HG03103 (cell line): ENCODE measurements around the gene USP4.
"Not testable (repeated sequence)": the region's sequence is repeated elsewhere in the genome, so short reads cannot be mapped to it uniquely, and the experiment has no call there.

ENCODE experiments used
- ATAC-seq: cut with Tn5 transposase; IDR thresholded peaks from one replicate; pipeline ENCODE4 v1.9.1; 2021; ENCODE audit warnings: low read depth; ENCODE audit not compliant: unreplicated experiment

The USP4 gene, protein sequence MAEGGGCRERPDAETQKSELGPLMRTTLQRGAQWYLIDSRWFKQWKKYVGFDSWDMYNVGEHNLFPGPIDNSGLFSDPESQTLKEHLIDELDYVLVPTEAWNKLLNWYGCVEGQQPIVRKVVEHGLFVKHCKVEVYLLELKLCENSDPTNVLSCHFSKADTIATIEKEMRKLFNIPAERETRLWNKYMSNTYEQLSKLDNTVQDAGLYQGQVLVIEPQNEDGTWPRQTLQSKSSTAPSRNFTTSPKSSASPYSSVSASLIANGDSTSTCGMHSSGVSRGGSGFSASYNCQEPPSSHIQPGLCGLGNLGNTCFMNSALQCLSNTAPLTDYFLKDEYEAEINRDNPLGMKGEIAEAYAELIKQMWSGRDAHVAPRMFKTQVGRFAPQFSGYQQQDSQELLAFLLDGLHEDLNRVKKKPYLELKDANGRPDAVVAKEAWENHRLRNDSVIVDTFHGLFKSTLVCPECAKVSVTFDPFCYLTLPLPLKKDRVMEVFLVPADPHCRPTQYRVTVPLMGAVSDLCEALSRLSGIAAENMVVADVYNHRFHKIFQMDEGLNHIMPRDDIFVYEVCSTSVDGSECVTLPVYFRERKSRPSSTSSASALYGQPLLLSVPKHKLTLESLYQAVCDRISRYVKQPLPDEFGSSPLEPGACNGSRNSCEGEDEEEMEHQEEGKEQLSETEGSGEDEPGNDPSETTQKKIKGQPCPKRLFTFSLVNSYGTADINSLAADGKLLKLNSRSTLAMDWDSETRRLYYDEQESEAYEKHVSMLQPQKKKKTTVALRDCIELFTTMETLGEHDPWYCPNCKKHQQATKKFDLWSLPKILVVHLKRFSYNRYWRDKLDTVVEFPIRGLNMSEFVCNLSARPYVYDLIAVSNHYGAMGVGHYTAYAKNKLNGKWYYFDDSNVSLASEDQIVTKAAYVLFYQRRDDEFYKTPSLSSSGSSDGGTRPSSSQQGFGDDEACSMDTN

DNA sequence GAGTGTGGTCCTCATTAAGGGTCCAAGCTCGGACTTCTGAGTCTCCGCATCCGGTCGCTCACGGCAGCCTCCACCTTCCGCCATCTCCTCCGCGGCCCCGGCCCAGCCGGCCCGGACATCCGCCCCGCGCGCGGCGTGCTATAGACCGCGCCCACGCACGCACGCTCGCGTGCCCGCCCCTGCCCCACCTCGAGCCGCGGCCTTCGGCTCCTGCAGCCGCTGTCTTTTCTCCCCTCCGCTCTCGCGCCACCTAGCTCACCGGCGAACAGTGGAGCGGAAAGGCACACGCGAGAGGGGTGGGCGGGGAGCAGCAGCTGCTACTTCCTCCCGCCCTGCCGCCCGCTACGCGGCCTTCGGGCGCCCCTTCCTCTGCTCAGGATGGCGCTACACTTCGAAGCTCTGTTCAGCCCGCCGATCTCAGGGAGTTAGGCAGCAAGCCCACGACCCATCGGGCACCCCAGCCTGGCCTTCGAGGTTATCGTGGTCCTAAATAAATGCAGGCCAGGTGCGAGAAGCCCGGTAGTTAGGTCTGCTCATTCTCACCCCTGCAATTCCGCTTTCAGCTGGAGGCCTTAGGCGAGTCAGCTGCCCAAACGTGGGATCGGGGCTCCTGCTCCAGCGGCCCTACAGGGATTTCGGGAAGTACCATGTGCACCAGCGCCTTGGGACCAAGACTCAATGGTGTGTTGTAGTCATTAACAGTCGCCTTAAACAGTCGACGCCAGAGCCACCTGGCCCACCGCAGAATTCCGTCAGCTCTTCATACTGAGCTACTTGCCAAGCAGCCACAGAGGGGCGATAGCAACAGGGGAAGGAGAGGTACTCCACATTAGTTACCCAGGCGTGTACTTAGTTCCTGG lies at the start of gene USP4:
Gene USP4, minus strand, starts transcription at position 113 of the 860 bp plus-strand sequence. Its CDS starts 29 bp downstream, at position 84.
- ATAC-seq: peak; percentile 76

DNA sequence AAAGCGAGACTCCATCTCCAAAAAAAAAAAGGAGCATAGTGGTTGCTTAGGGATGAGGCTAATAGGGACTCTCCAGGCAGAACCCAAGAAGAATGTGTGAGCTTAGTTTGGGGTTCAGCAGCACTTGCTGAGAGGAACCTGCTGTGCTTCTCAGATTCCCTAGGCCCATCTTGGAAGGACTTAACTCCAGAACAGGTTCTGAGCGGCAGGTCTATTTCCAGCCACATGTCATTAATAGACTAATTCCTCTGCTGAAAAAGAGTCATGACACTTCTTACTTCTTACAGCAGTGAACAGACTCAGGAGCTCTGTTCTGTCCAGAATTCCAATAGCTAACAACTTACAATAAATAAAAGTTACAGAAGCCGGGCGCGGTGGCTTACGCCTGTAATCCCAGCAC lies 49.4 kb upstream of the USP4 start:
- no peak for ATAC-seq

DNA sequence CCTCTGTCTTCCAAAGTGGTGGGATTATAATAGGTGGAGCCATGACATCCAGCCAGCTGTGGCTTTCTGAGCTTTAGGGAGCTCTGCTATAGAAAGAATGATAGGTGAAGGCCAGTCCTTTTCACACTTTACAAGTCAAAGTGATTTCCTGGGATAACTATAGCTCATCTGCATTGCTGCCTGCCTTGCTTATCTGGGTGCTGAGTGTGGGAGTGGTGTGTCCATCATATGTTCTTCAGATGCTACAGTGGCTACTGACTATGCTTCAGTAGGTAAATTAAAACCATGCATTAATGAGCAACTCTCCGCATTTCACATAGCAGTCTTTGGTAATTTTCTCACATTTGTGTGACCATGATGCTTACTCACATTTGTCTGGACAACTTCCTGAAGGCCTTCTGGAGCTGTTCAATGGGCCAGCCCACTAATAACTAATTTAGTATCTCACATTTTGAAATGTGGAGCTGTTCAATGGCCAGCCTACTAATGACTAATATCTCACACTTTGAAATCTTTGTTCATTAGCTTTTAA lies 48.5 kb upstream of the USP4 start:
- no peak for ATAC-seq

DNA sequence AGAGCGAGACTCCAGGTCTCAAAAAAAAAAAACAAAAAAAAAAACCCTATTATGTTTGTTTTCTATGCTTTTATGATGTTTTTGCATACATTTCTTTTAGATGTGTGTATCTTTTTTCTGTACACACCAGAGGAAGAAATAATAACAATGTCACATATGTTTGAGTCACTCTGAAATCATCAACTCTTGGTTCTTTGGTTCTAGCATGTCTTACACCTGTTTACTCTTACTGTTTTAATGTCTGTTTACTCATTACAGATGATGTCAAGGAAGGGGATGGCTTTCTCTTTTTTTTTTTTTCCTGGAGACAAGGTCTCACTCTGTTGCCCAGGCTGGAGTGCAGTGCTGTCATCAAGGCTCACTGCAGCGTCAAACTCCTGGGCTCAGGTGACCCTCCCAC lies 47.9 kb upstream of the USP4 start:
- no peak for ATAC-seq

DNA sequence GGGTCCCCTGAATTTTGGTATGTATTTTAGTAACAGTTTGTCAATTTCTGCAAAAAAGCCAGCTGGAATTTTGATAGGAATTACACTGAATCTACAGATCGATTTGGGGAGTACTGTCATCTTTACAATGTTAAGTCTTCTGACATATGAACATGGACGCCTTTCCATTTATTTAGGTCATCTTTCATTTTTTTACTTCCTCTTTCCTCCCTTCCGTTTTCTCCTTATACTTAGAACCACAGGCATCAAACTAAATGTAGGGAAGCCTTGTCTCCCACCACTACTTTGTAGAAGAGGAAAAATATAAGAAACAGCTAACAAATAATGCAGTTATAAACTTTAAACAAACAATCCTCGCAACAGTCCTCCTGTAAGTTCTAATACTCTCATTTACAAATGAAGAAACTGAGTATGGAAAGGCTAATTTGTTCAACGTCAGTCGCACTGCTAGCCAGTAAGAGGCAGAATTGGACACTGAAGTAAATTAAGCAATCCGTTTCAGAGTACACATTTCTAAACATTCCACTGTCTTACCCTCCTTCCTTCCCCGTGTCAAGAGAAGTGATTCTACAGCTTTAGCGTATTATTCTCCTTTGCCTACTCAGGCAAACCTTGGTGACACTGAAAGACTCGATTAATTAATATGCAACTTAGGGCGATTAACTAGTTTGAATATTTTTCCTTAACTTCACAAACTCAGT lies 46.4 kb upstream of the USP4 start:
- no peak for ATAC-seq

DNA sequence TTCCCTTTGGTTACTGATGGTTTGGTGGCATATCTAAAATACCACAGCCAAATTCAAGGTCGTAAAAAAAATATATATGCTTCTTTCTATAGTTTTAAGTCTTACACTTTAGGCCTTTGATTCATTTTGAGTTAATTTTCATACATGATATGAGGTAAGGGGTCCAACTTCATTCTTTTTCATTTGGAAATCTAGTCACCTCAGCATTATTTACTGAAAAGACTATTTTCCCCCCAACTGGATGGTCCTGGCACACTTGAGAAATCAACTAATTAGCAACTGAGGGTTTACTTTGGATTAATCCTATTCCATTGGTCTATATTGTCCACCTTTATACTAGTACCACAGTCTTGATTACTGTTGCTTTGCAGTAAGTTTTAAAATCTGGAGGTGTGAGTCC lies 45.8 kb upstream of the USP4 start:
- ATAC-seq: no peak

DNA sequence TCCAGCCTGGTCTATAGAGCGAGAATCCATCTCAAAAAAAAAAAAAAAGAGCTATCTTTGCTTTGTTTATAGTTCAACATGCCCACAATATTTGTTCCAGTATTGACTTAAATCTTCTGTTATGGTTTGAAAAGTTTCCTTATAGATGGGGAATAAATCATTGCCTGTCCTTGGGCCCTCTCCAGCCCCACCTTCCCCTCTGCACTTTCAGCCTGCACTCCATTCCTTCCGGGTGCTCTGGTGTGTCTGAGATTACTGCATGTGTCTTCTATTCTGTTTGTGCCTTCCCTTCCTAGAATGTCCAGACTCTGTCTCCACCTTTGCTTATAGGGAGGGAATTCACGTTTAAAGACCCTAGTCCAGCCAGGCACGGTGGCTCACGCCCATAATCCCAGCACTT lies 43.5 kb upstream of the USP4 start:
- ATAC-seq: no peak

DNA sequence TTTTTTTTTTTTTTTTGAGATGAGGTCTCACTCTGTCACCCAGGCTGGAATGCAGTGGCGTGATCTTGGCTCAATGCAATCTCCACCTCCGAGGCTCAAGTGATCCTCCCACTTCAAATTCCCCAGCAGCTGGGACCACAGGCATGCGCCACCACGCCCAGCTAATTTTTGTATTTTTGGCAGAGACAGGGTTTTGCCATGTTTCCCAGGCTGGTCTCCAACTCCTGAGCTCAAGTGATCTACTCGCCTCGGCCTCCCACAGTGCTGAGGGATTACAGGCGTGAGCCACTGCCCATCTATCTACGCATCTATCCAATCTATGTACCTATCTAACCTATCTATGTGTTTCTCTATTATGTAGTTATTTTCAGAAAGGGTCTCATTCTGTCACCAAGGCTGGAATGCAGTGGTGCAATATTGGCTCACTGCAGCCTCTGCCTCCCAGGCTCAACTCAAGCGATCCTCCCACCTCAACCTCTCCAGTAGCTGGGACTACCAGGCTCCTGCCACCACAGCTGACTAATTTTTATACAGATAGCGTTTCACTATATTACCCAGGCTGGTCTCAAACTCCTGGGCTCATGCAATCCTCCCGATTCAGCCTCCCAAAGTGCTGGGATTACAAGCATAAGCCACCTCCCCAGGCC lies 38.5 kb upstream of the USP4 start:
- no peak for ATAC-seq

DNA sequence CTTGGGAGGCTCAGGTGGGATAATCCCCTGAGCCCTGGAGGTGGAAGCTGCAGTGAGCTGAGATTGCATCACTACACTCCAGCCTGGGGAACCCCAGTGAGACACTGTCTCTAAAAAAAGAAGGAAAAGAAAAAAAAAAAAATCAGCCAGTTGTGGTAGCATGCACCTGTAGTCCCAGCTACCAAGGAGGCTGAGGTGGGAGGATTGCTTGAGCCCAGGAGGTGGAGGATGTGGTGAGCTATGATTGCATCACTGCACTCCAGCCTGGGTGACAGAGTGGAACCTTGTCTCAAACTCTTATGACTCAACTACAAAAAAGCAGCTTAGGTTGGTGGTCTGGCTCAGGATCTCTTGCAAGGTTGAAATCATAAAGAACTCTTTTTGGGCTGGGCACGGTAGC lies 37.6 kb upstream of the USP4 start:
- no peak for ATAC-seq

DNA sequence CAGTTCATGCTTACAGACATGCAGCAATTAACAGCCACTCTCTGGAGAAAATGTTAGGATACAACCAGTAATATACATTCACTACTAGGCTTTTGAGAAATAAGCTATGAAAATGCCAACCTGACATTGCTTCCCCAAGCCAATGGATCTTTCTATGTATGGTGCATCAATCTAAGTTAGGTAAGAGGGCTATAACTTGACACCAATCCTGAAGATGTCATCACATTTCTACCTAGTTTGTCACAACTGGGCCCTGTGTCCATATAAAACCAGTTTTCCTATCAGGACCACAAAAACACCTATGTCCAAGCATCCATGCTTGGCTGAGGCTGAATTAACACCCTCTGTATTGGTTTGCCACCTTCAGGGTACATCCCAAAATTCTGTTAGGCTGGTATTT lies 32.1 kb upstream of the USP4 start:
- ATAC-seq: no peak

DNA sequence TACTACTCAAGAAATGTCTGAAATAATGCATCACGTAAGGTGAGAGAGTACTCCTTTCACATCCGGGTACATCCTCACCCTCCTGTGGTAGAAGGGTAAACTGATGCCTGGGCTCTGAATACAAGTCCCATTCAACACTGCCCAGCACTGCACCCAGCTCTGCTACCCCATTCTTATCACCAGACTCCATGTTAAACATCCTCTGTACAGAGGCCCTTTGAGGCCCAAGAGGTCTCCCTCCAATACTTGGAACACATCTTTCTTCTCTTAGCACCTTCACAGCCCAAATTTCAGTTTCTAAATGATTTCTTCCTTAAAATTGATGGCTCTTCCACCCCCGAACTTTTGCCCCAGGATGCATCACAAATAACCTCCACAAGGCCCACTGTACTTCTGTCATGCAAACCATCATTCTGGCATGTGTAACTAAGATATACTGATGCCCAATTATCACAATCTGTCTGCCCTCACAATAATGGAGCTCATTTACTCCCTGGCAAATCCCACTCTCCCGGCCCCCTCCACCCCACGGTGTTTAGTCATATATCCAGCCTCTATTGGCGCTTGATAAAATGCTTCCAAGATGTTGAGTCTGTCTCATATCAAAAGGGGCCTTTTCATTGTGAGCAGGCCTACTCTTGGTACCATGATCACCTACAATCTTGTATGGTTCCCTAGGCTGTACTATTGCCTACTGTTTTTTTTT lies 30.9 kb upstream of the USP4 start:
- ATAC-seq: no peak

DNA sequence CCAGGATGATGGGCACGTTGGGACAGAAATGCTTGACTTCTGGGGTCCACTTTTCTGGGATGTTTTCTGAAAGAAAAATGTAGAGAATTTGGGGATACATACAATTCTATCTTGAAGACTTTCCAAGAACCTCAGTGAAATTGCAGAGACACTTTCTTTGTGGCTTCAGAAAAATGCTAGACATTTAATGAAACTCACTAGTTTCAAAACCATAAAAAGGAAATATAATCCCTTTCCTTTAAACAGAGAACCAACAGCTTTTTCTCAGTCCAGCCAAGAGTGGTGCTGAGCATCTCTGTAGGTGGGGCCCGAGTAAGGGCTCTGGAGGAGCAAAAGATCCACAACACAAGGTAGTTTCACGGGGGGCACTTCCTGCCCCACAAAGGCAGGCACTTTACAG lies 22.7 kb upstream of the USP4 start:
- ATAC-seq: no peak

DNA sequence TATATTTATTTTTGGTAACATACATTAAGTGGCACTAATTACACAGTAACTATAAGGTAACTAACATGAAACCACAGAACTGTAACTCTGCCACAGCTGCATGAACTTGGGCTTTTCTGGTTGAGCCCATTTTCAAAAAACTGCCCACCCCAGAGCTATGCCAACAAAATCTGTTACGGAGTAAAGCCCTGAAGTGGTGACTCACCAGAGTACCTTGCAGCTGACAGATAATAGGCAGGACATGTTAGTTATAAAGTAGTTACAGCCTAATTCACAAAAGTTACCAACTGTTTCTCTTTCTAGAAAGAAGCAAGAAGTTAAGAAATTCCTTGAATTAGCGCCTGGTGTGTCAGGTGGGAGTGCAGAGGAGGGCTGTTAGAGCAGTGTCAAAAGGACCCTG lies 19.8 kb upstream of the USP4 start:
- no peak for ATAC-seq

DNA sequence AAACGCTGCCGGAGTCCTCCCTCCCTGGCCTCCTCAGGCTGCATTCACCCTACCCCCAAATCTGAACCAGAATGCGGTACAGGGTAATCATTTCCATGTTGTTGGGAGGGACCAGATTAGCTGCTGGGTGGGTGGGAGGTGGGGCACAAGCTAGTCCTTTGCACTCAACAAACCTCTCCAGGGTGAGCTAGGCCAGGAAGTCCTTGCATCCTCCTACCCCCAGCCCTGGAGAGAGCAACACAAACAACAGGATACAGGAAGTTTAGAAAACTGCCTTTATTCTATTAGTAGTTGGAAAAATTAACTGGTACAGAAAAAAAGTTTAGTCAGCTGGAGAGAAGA lies 19.0 kb upstream of the USP4 start:
- ATAC-seq: no peak

DNA sequence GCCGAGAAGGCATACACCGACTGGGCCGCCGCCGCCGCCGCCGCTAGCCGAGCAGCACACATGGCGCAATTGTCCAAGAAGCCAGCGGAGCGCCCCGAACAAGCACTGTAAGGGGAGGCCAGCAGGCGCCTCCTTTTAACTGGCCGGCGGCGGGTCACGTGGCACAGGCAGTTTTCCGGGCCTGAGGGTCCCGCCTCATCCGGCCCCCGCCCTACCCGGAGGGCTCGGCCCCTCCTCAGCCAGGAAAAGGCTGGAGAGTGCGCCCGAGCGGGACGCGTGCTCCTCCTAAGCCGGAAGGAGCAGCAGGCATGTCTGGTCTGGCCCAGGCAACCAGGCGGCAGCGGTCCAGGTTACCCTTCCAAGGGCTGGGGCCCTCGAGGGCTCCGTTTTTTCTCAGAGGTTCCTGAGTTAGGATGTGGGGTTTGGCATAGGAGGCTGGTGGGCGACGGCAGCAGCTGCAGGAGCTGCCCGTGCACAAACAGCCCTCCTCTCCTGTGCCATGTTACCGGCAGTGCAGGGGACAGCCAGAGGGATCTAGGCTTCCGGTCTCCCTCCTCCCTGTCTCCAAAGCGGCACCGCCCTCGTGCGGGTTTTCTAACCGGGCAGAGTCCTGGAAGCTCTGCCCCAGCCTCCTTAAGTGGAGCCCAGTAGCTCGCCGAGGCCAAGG lies 18.5 kb upstream of the USP4 start, which contains the start of gene GPX1:
Gene GPX1, minus strand, starts transcription at position 137 of the 667 bp plus-strand sequence. Its CDS starts 75 bp downstream, at position 62.
- peak; percentile 63 for ATAC-seq

DNA sequence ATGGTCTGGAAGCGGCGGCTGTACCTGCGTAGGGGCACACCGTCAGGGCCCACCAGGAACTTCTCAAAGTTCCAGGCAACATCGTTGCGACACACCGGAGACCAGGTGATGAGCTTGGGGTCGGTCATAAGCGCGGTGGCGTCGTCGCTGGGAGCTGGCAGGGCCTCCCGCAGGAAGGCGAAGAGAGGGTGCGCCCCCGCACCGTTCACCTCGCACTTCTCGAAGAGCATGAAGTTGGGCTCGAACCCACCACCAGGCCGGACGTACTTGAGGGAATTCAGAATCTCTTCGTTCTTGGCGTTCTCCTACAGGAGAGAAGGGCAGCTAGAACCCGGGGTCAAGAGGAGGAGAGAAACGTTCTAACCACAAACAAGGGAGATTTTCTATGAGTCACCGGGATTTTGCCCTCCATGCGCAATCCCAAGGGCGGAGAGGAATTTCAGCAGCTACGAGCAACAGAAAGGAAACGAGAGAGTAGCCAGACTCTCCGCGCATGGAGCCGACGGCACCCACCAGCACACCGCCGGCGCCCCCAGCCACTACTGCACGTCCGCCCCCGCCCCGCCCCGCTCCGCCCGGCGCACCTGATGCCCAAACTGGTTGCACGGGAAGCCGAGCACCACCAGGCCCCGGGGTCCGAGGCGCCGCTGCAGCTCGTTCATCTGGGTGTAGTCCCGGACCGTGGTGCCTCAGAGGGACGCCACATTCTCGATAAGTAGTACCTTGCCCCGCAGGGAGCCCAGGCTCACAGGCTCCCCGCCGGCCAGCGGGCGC lies 17.8 kb upstream of the USP4 start:
- ATAC-seq: peak; percentile 13

DNA sequence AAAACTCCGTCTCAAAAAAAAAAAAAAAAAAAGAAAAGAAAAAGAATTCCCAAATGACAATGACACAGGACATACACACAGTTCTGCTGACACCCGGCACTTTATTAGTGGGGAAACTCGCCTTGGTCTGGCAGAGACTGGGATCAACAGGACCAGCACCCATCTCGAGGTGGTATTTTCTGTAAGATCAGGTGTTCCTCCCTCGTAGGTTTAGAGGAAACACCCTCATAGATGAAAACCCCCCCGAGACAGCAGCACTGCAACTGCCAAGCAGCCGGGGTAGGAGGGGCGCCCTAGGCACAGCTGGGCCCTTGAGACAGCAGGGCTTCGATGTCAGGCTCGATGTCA lies 17.2 kb upstream of the USP4 start:
- ATAC-seq: not testable (repeated sequence)
